GM12878 (cell line): ENCODE data around the gene NAV1. TPM values are rescaled to one million over a fixed set of nuclear protein-coding genes. Genes with fewer than 3 reads are reported as not detected.

Source experiments
- ATAC-seq: fragments of 200-7000 bp; cut with Tn5 transposase; 3 replicates; pipeline ENCODE4 v1.9.1; 2020; ENCODE audit warnings: mild to moderate bottlenecking, moderate library complexity
- BruUV-seq: library from RNA; stranded (reverse); fragments of 400-500 nt; replicated peaks from 2 replicates; lab custom pipeline; 2021; lab: Mats Ljungman, UMichigan
- CTCF ChIA-PET: fragments of 300-600 bp; sonication (Branson Sonifier 250); formaldehyde crosslinking; extraction: SDS; loops from one replicate; lab custom pipeline; 2021; ENCODE audit warnings: inconsistent platforms; lab: Yijun Ruan, JAX
- POLR2A ChIA-PET: fragments of 350-600 bp; formaldehyde crosslinking; extraction: SDS; loops from one replicate; lab custom pipeline; 2021; ENCODE audit warnings: inconsistent platforms; lab: Charles Lee
- RAD21 ChIA-PET: fragments of 300-600 bp; sonication (Branson Sonifier 250); formaldehyde crosslinking; loops from one replicate; lab custom pipeline; 2023; ENCODE audit warnings: antibody characterized with exemption; ENCODE audit not compliant: unreplicated experiment; lab: Charles Lee
- SMC1A ChIA-PET: fragments of 300-600 bp; sonication (Branson Sonifier 250); formaldehyde crosslinking; loops from one replicate; lab custom pipeline; 2023; ENCODE audit not compliant: unreplicated experiment, uncharacterized antibody; lab: Charles Lee
- DNase-seq: peaks from one replicate; pipeline ENCODE4 v3.0.0-alpha.2; 2011; ENCODE audit warnings: low read depth, low spot score
- FAIRE-seq: peaks from 3 replicates; lab custom pipeline; 2011; peaks lifted over from hg19 to GRCh38; lab: Jason Lieb, UNC
- H2AFZ ChIP-seq: 2 replicates; pipeline ENCODE4 v1.6.0; 2011; ENCODE audit warnings: low read depth, low read length, control low read depth; ENCODE audit not compliant: control insufficient read depth
- H3K27ac ChIP-seq: 2 replicates; pipeline ENCODE4 v1.5.1; 2011; ENCODE audit warnings: control low read depth; ENCODE audit not compliant: control insufficient read depth, insufficient read depth
- H3K27me3 ChIP-seq, 2 experiments: replicated peaks in 1 of 2; 2 replicates each; pipeline versions ENCODE4 v1.6.0 to v1.6.1; 2011; ENCODE audit warnings: low read length in 1 of 2; ENCODE audit not compliant: control insufficient read depth in 2 of 2, insufficient read depth in 2 of 2
- H3K36me3 ChIP-seq, 2 experiments: 2 replicates each; pipeline ENCODE4 v1.5.1; 2011; ENCODE audit warnings: low read length in 1 of 2; ENCODE audit not compliant: control insufficient read depth in 2 of 2, insufficient read depth in 2 of 2
- H3K4me1 ChIP-seq: 2 replicates; pipeline ENCODE4 v1.6.1; 2011; ENCODE audit warnings: mild to moderate bottlenecking, low read length, moderate library complexity, mixed read lengths; ENCODE audit not compliant: control insufficient read depth, insufficient read depth
- H3K4me2 ChIP-seq: 2 replicates; pipeline ENCODE4 v1.6.0; 2011; ENCODE audit warnings: control low read depth; ENCODE audit not compliant: control insufficient read depth, insufficient read depth
- H3K4me3 ChIP-seq: fragments of 200-600 bp; sonication (generic); 2 replicates; pipeline ENCODE4 v1.5.1; 2016
- H3K79me2 ChIP-seq: 2 replicates; pipeline ENCODE4 v1.6.0; 2011; ENCODE audit warnings: low read length; ENCODE audit not compliant: control insufficient read depth, insufficient read depth
- H3K9ac ChIP-seq: 2 replicates; pipeline ENCODE4 v1.8.0; 2011; ENCODE audit warnings: low read length, control low read depth, mixed read lengths; ENCODE audit not compliant: control insufficient read depth, insufficient read depth
- H3K9me3 ChIP-seq: replicated peaks from 3 replicates; pipeline ENCODE4 v1.5.1; 2011; ENCODE audit warnings: mild to moderate bottlenecking, low read length; ENCODE audit not compliant: control insufficient read depth, insufficient read depth
- H4K20me1 ChIP-seq: 2 replicates; pipeline ENCODE4 v1.6.0; 2011; ENCODE audit not compliant: control insufficient read depth, insufficient read depth
- ATF7 ChIP-seq: fragments of 450-650 bp; IDR thresholded peaks from 2 replicates; pipeline ENCODE4 v1.6.1; 2016; ENCODE audit warnings: low read depth, mild to moderate bottlenecking
- BCL11A ChIP-seq: IDR thresholded peaks from 2 replicates; pipeline ENCODE4 v1.6.1; 2011; ENCODE audit warnings: low read depth, low read length
- IKZF2 ChIP-seq, 2 experiments: fragments of 450-650 bp; IDR thresholded peaks; 2 replicates each; pipeline ENCODE4 v1.6.1; 2017; ENCODE audit warnings: mild to moderate bottlenecking in 2 of 2, moderate library complexity in 2 of 2
- SUPT20H ChIP-seq: IDR thresholded peaks from 2 replicates; pipeline ENCODE4 v1.6.1; 2011; ENCODE audit warnings: low read depth, mild to moderate bottlenecking, low read length, moderate library complexity, borderline replicate concordance; ENCODE audit not compliant: control insufficient read depth
- WGBS: methylation state at CpG from one replicate; pipeline ENCODE4 v1.1.6; 2016; ENCODE audit warnings: low lambda C conversion rate; ENCODE audit not compliant: insufficient replicate concordance, insufficient coverage; ENCODE audit errors: missing lambda C conversion rate; 5-methylcytosine and 5-hydroxymethylcytosine counted together
- in situ Hi-C: fragments of 300-500 bp; cut with MboI; formaldehyde crosslinking; loops from 9 replicates; pipeline ENCODE4 v1.14.3; 2018; ENCODE audit warnings: mixed read lengths
- intact Hi-C: fragments of 100-400 bp; cut with micrococcal nuclease; formaldehyde crosslinking; loops from one replicate; pipeline ENCODE4 v1.14.2; 2022; ENCODE audit not compliant: unreplicated experiment
- polyA plus RNA-seq, 11 experiments: library from polyadenylated mRNA; depleted of rRNA in 4 of 11; unstranded in 6 of 11; stranded (reverse) in 5 of 11; fragments of >200 nt; fragmentation: Nextera tagmentation in 4 of 11; fragmentation: Illumina TruSeq in 1 of 11; extraction: Ambion mirVana in 4 of 11; extraction: Trizol in 1 of 11; gene quantifications; 1 replicate in 1 of 11; 2 replicates in 10 of 11; pipeline versions ENCODE4 v1.2.1 to v1.2.3, GENCODE V29; 2011 to 2016; ENCODE audit warnings: inconsistent platforms in 2 of 11, missing spikeins in 2 of 11, low read depth in 1 of 11
- total RNA-seq, 4 experiments: library from RNA; depleted of rRNA in 3 of 4; stranded (reverse); fragments of >200 nt in 3 of 4; fragmentation: Illumina TruSeq in 1 of 4; extraction: Trizol in 1 of 4; gene quantifications; 2 replicates each; pipeline versions ENCODE4 v1.2.1 to v1.2.3, GENCODE V29; 2013 to 2021
- TF ChIP-seq, protein P1 (sequence below): fragments of 450-650 bp; IDR thresholded peaks from 2 replicates; pipeline ENCODE4 v1.6.1; 2016; ENCODE audit warnings: mild to moderate bottlenecking, moderate library complexity, borderline replicate concordance
- TF ChIP-seq, protein P2 (sequence below): fragments of 450-650 bp; IDR thresholded peaks from 2 replicates; pipeline ENCODE4 v1.6.1; 2017; ENCODE audit warnings: borderline replicate concordance
- TF ChIP-seq, protein P3 (sequence below): fragments of 450-650 bp; IDR thresholded peaks from 2 replicates; pipeline ENCODE4 v1.6.1; 2017; ENCODE audit warnings: mild to moderate bottlenecking, moderate library complexity
- TF ChIP-seq, protein P4 (sequence below): IDR thresholded peaks from 2 replicates; pipeline ENCODE4 v1.6.1; 2012; ENCODE audit warnings: mild to moderate bottlenecking, low read depth, low read length

NAV1 gene
- total and polyA plus RNA-seq, 10 of the 15 experiments (the other 5 are each of a cell fraction or from before 2014, with no cell fraction given), result 0.04 to 1.3 (median 0.36) TPM

DNA sequence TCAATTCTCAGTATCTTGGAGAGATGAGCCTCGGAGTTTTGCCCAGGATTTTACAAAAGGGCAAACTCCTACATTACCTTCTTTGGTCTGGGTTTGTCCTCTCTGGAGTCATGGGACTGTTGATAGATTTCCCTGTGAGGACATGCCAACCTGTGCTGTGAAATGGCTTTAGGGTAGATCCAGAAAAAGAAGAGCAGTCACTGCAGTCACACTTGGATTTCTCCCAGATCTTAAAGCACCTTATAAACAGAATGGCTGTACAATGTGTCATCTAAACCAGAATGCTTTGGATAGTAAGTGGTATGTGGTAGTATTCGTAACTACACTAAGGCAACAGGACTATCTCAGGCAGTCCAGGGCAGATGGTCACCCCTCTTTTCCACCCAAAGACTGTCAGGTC lies 30.1 kb upstream of the NAV1 start:
- DNase-seq, result no peak
- RAD21 ChIA-PET, result interaction anchor here (0.6 to 15.3 kb wide), 4 partner anchors 9 to 81 kb away, joined by 3 to 505 read pairs (median 75); no protein-coding TSS in a partner anchor
- POLR2A ChIA-PET, result interaction anchor here (2.2 to 3.4 kb wide), 2 partner anchors 22 to 26 kb away, joined by 6 to 17 read pairs; no protein-coding TSS in a partner anchor
- in situ Hi-C loops (no loop called here), intact Hi-C loops (no loop called here)
- Histone ChIP-seq H3K9ac (no peak overlapping the region), H3K79me2 (peaks cover 27% of the 10 kb centered on the region), H3K27me3 (no peaks in the 10 kb centered on the region), H3K27ac (no peak overlapping the region), H4K20me1 (no peaks in the 10 kb centered on the region), H3K4me3 (no peak overlapping the region), H3K4me2 (no peak overlapping the region), H2AFZ (no peak overlapping the region), H3K4me1 (peaks cover 49% of the 10 kb centered on the region), H3K9me3 (no peaks in the 10 kb centered on the region), H3K36me3 (no peaks in the 10 kb centered on the region)
- BruUV-seq, result no TSS peak
- no peak for FAIRE-seq
- no peak for ATAC-seq
- 96% methylated on average over 2 of the region's 2 CpGs for WGBS
- CTCF ChIA-PET, result interaction anchor here (0.9 to 11.2 kb wide), 5 partner anchors 25 to 124 kb away, joined by 3 to 814 read pairs (median 50); no protein-coding TSS in a partner anchor
- SMC1A ChIA-PET, result interaction anchor here (1.1 to 18.7 kb wide), 3 partner anchors 8 to 59 kb away, joined by 3 to 514 read pairs (median 56); no protein-coding TSS in a partner anchor
- no peak for TF ChIP-seq ATF7
- TF ChIP-seq, protein P1, sequence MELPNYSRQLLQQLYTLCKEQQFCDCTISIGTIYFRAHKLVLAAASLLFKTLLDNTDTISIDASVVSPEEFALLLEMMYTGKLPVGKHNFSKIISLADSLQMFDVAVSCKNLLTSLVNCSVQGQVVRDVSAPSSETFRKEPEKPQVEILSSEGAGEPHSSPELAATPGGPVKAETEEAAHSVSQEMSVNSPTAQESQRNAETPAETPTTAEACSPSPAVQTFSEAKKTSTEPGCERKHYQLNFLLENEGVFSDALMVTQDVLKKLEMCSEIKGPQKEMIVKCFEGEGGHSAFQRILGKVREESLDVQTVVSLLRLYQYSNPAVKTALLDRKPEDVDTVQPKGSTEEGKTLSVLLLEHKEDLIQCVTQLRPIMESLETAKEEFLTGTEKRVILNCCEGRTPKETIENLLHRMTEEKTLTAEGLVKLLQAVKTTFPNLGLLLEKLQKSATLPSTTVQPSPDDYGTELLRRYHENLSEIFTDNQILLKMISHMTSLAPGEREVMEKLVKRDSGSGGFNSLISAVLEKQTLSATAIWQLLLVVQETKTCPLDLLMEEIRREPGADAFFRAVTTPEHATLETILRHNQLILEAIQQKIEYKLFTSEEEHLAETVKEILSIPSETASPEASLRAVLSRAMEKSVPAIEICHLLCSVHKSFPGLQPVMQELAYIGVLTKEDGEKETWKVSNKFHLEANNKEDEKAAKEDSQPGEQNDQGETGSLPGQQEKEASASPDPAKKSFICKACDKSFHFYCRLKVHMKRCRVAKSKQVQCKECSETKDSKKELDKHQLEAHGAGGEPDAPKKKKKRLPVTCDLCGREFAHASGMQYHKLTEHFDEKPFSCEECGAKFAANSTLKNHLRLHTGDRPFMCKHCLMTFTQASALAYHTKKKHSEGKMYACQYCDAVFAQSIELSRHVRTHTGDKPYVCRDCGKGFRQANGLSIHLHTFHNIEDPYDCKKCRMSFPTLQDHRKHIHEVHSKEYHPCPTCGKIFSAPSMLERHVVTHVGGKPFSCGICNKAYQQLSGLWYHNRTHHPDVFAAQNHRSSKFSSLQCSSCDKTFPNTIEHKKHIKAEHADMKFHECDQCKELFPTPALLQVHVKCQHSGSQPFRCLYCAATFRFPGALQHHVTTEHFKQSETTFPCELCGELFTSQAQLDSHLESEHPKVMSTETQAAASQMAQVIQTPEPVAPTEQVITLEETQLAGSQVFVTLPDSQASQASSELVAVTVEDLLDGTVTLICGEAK, result no peak
- TF ChIP-seq, protein P2, sequence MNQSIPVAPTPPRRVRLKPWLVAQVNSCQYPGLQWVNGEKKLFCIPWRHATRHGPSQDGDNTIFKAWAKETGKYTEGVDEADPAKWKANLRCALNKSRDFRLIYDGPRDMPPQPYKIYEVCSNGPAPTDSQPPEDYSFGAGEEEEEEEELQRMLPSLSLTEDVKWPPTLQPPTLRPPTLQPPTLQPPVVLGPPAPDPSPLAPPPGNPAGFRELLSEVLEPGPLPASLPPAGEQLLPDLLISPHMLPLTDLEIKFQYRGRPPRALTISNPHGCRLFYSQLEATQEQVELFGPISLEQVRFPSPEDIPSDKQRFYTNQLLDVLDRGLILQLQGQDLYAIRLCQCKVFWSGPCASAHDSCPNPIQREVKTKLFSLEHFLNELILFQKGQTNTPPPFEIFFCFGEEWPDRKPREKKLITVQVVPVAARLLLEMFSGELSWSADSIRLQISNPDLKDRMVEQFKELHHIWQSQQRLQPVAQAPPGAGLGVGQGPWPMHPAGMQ, result no peak
- TF ChIP-seq IKZF2 (IDR thresholded peaks at IDR 0.05), result no peak
- TF ChIP-seq, protein P3, sequence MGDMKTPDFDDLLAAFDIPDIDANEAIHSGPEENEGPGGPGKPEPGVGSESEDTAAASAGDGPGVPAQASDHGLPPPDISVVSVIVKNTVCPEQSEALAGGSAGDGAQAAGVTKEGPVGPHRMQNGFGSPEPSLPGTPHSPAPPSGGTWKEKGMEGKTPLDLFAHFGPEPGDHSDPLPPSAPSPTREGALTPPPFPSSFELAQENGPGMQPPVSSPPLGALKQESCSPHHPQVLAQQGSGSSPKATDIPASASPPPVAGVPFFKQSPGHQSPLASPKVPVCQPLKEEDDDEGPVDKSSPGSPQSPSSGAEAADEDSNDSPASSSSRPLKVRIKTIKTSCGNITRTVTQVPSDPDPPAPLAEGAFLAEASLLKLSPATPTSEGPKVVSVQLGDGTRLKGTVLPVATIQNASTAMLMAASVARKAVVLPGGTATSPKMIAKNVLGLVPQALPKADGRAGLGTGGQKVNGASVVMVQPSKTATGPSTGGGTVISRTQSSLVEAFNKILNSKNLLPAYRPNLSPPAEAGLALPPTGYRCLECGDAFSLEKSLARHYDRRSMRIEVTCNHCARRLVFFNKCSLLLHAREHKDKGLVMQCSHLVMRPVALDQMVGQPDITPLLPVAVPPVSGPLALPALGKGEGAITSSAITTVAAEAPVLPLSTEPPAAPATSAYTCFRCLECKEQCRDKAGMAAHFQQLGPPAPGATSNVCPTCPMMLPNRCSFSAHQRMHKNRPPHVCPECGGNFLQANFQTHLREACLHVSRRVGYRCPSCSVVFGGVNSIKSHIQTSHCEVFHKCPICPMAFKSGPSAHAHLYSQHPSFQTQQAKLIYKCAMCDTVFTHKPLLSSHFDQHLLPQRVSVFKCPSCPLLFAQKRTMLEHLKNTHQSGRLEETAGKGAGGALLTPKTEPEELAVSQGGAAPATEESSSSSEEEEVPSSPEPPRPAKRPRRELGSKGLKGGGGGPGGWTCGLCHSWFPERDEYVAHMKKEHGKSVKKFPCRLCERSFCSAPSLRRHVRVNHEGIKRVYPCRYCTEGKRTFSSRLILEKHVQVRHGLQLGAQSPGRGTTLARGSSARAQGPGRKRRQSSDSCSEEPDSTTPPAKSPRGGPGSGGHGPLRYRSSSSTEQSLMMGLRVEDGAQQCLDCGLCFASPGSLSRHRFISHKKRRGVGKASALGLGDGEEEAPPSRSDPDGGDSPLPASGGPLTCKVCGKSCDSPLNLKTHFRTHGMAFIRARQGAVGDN, result no peak
- TF ChIP-seq SUPT20H, result no peak
- TF ChIP-seq BCL11A, result no peak
- TF ChIP-seq, protein P4, sequence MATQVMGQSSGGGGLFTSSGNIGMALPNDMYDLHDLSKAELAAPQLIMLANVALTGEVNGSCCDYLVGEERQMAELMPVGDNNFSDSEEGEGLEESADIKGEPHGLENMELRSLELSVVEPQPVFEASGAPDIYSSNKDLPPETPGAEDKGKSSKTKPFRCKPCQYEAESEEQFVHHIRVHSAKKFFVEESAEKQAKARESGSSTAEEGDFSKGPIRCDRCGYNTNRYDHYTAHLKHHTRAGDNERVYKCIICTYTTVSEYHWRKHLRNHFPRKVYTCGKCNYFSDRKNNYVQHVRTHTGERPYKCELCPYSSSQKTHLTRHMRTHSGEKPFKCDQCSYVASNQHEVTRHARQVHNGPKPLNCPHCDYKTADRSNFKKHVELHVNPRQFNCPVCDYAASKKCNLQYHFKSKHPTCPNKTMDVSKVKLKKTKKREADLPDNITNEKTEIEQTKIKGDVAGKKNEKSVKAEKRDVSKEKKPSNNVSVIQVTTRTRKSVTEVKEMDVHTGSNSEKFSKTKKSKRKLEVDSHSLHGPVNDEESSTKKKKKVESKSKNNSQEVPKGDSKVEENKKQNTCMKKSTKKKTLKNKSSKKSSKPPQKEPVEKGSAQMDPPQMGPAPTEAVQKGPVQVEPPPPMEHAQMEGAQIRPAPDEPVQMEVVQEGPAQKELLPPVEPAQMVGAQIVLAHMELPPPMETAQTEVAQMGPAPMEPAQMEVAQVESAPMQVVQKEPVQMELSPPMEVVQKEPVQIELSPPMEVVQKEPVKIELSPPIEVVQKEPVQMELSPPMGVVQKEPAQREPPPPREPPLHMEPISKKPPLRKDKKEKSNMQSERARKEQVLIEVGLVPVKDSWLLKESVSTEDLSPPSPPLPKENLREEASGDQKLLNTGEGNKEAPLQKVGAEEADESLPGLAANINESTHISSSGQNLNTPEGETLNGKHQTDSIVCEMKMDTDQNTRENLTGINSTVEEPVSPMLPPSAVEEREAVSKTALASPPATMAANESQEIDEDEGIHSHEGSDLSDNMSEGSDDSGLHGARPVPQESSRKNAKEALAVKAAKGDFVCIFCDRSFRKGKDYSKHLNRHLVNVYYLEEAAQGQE, result no peak
